GM12878 (cell line): ENCODE measurements around the gene PCSK2. TPM values are rescaled to one million over a fixed set of nuclear protein-coding genes. Genes with fewer than 3 reads are reported as not detected.

Experiments
- ATAC-seq: fragments of 200-7000 bp; cut with Tn5 transposase; 3 replicates; pipeline ENCODE4 v1.9.1; 2020; ENCODE audit warnings: mild to moderate bottlenecking, moderate library complexity
- BruUV-seq: library from RNA; stranded (reverse); fragments of 400-500 nt; replicated peaks from 2 replicates; lab custom pipeline; 2021; lab: Mats Ljungman, UMichigan
- CTCF ChIA-PET: fragments of 300-600 bp; sonication (Branson Sonifier 250); formaldehyde crosslinking; extraction: SDS; loops from one replicate; lab custom pipeline; 2021; ENCODE audit warnings: inconsistent platforms; lab: Yijun Ruan, JAX
- POLR2A ChIA-PET: fragments of 350-600 bp; formaldehyde crosslinking; extraction: SDS; loops from one replicate; lab custom pipeline; 2021; ENCODE audit warnings: inconsistent platforms; lab: Charles Lee
- RAD21 ChIA-PET: fragments of 300-600 bp; sonication (Branson Sonifier 250); formaldehyde crosslinking; loops from one replicate; lab custom pipeline; 2023; ENCODE audit warnings: antibody characterized with exemption; ENCODE audit not compliant: unreplicated experiment; lab: Charles Lee
- SMC1A ChIA-PET: fragments of 300-600 bp; sonication (Branson Sonifier 250); formaldehyde crosslinking; loops from one replicate; lab custom pipeline; 2023; ENCODE audit not compliant: unreplicated experiment, uncharacterized antibody; lab: Charles Lee
- DNase-seq: peaks from one replicate; pipeline ENCODE4 v3.0.0-alpha.2; 2011; ENCODE audit warnings: low read depth, low spot score
- FAIRE-seq: peaks from 3 replicates; lab custom pipeline; 2011; peaks lifted over from hg19 to GRCh38; lab: Jason Lieb, UNC
- H2AFZ ChIP-seq: 2 replicates; pipeline ENCODE4 v1.6.0; 2011; ENCODE audit warnings: low read depth, low read length, control low read depth; ENCODE audit not compliant: control insufficient read depth
- H3K27ac ChIP-seq: 2 replicates; pipeline ENCODE4 v1.5.1; 2011; ENCODE audit warnings: control low read depth; ENCODE audit not compliant: control insufficient read depth, insufficient read depth
- H3K27me3 ChIP-seq, 2 experiments: replicated peaks in 1 of 2; 2 replicates each; pipeline versions ENCODE4 v1.6.0 to v1.6.1; 2011; ENCODE audit warnings: low read length in 1 of 2; ENCODE audit not compliant: control insufficient read depth in 2 of 2, insufficient read depth in 2 of 2
- H3K36me3 ChIP-seq, 2 experiments: 2 replicates each; pipeline ENCODE4 v1.5.1; 2011; ENCODE audit warnings: low read length in 1 of 2; ENCODE audit not compliant: control insufficient read depth in 2 of 2, insufficient read depth in 2 of 2
- H3K4me1 ChIP-seq: 2 replicates; pipeline ENCODE4 v1.6.1; 2011; ENCODE audit warnings: mild to moderate bottlenecking, low read length, moderate library complexity, mixed read lengths; ENCODE audit not compliant: control insufficient read depth, insufficient read depth
- H3K4me2 ChIP-seq: 2 replicates; pipeline ENCODE4 v1.6.0; 2011; ENCODE audit warnings: control low read depth; ENCODE audit not compliant: control insufficient read depth, insufficient read depth
- H3K4me3 ChIP-seq: fragments of 200-600 bp; sonication (generic); 2 replicates; pipeline ENCODE4 v1.5.1; 2016
- H3K79me2 ChIP-seq: 2 replicates; pipeline ENCODE4 v1.6.0; 2011; ENCODE audit warnings: low read length; ENCODE audit not compliant: control insufficient read depth, insufficient read depth
- H3K9ac ChIP-seq: 2 replicates; pipeline ENCODE4 v1.8.0; 2011; ENCODE audit warnings: low read length, control low read depth, mixed read lengths; ENCODE audit not compliant: control insufficient read depth, insufficient read depth
- H3K9me3 ChIP-seq: replicated peaks from 3 replicates; pipeline ENCODE4 v1.5.1; 2011; ENCODE audit warnings: mild to moderate bottlenecking, low read length; ENCODE audit not compliant: control insufficient read depth, insufficient read depth
- H4K20me1 ChIP-seq: 2 replicates; pipeline ENCODE4 v1.6.0; 2011; ENCODE audit not compliant: control insufficient read depth, insufficient read depth
- BCL11A ChIP-seq: IDR thresholded peaks from 2 replicates; pipeline ENCODE4 v1.6.1; 2011; ENCODE audit warnings: low read depth, low read length
- DPF2 ChIP-seq: fragments of 450-650 bp; IDR thresholded peaks from 2 replicates; pipeline ENCODE4 v1.6.1; 2017; ENCODE audit warnings: mild to moderate bottlenecking
- EZH2 ChIP-seq: IDR thresholded peaks from 2 replicates; pipeline ENCODE4 v1.6.1; 2012; ENCODE audit warnings: low read depth, mild to moderate bottlenecking, control low read depth, inconsistent platforms, low read length, borderline replicate concordance; ENCODE audit not compliant: control insufficient read depth
- LARP7 ChIP-seq: fragments of 450-650 bp; IDR thresholded peaks from 2 replicates; pipeline ENCODE4 v1.6.1; 2017; ENCODE audit warnings: mild to moderate bottlenecking
- PBX3 ChIP-seq: IDR thresholded peaks from 2 replicates; pipeline ENCODE4 v1.6.1; 2011; ENCODE audit warnings: mild to moderate bottlenecking, low read depth, low read length, moderate library complexity; ENCODE audit not compliant: insufficient replicate concordance
- RAD51 ChIP-seq: fragments of 450-650 bp; IDR thresholded peaks from 2 replicates; pipeline ENCODE4 v1.6.1; 2016; ENCODE audit warnings: moderate library complexity, mild to moderate bottlenecking, inconsistent platforms
- RB1 ChIP-seq: fragments of 450-650 bp; formaldehyde crosslinking; IDR thresholded peaks from 2 replicates; pipeline ENCODE4 v1.6.1; 2017; ENCODE audit warnings: mild to moderate bottlenecking, borderline replicate concordance
- REST ChIP-seq: IDR thresholded peaks from 2 replicates; pipeline ENCODE4 v1.6.1; 2012; ENCODE audit warnings: mild to moderate bottlenecking, low read depth, low read length
- STAT1 ChIP-seq: fragments of 450-650 bp; conservative IDR thresholded peaks from 2 replicates; pipeline ENCODE4 v1.6.1; 2014; ENCODE audit warnings: antibody characterized with exemption, mild to moderate bottlenecking
- STAT3 ChIP-seq: IDR thresholded peaks from 2 replicates; pipeline ENCODE4 v1.6.1; 2011; ENCODE audit warnings: low read depth, low read length, improper control_type of control experiment
- TBL1XR1 ChIP-seq: IDR thresholded peaks from 2 replicates; pipeline ENCODE4 v1.6.1; 2012; ENCODE audit warnings: low read depth, low read length, improper control_type of control experiment
- ZZZ3 ChIP-seq: IDR thresholded peaks from 2 replicates; pipeline ENCODE4 v1.6.1; 2011; ENCODE audit warnings: low read depth; ENCODE audit not compliant: control insufficient read depth, insufficient read length
- WGBS: methylation state at CpG from one replicate; pipeline ENCODE4 v1.1.6; 2016; ENCODE audit warnings: low lambda C conversion rate; ENCODE audit not compliant: insufficient replicate concordance, insufficient coverage; ENCODE audit errors: missing lambda C conversion rate; 5-methylcytosine and 5-hydroxymethylcytosine counted together
- in situ Hi-C: fragments of 300-500 bp; cut with MboI; formaldehyde crosslinking; loops from 9 replicates; pipeline ENCODE4 v1.14.3; 2018; ENCODE audit warnings: mixed read lengths
- intact Hi-C: fragments of 100-400 bp; cut with micrococcal nuclease; formaldehyde crosslinking; loops from one replicate; pipeline ENCODE4 v1.14.2; 2022; ENCODE audit not compliant: unreplicated experiment
- polyA plus RNA-seq, 11 experiments: library from polyadenylated mRNA; depleted of rRNA in 4 of 11; unstranded in 6 of 11; stranded (reverse) in 5 of 11; fragments of >200 nt; fragmentation: Nextera tagmentation in 4 of 11; fragmentation: Illumina TruSeq in 1 of 11; extraction: Ambion mirVana in 4 of 11; extraction: Trizol in 1 of 11; gene quantifications; 1 replicate in 1 of 11; 2 replicates in 10 of 11; pipeline versions ENCODE4 v1.2.1 to v1.2.3, GENCODE V29; 2011 to 2016; ENCODE audit warnings: inconsistent platforms in 2 of 11, missing spikeins in 2 of 11, low read depth in 1 of 11
- total RNA-seq, 4 experiments: library from RNA; depleted of rRNA in 3 of 4; stranded (reverse); fragments of >200 nt in 3 of 4; fragmentation: Illumina TruSeq in 1 of 4; extraction: Trizol in 1 of 4; gene quantifications; 2 replicates each; pipeline versions ENCODE4 v1.2.1 to v1.2.3, GENCODE V29; 2013 to 2021
- TF ChIP-seq, protein P1 (sequence below): IDR thresholded peaks from 2 replicates; pipeline ENCODE4 v1.6.1; 2011; ENCODE audit warnings: low read depth, low read length, improper control_type of control experiment, borderline replicate concordance

PCSK2 gene
- total and polyA plus RNA-seq, 10 of the 15 experiments (the other 5 are each of a cell fraction or from before 2014, with no cell fraction given) = not detected

DNA sequence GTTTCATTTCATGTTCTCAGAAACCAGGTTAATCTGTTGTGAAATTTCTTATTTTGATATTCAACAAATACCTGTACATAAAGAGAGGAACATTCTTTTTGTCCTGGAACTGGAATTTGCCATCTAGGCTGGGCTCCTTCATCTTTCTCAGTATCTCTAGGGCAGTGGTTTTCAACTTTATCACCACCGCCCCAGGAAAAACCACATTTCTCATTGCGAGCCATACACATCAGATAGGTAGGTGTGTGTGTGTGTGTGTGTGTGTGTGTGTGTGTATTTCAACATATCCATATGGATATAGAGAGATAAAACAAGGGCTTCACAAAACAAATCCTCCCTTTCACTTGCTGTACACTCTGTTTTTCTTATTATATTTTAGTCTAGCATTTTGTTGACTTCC is 280.2 kb downstream of the PCSK2 start:
- POLR2A ChIA-PET = no interaction called here
- H3K4me1 ChIP-seq = peaks cover 3% of the 10 kb centered on the region
- no peaks in the 10 kb centered on the region for H3K27me3 ChIP-seq
- SMC1A ChIA-PET = no interaction called here
- no peak overlapping the region for H3K4me3 ChIP-seq
- H3K79me2 ChIP-seq = no peaks in the 10 kb centered on the region
- H3K27ac ChIP-seq = no peak overlapping the region
- WGBS = 43% methylated on average over 2 of the region's 2 CpGs
- intact Hi-C loops (loop anchor here (5.0 kb wide), 1 partner anchor 490 kb away; no protein-coding TSS in a partner anchor), in situ Hi-C loops (no loop called here)
- H2AFZ ChIP-seq = no peak overlapping the region
- no peaks in the 10 kb centered on the region for H3K36me3 ChIP-seq
- H3K4me2 ChIP-seq = no peak overlapping the region
- CTCF ChIA-PET = interaction anchor here (3.9 kb wide), 1 partner anchor 770 kb away, joined by 24 read pairs; no protein-coding TSS in a partner anchor
- no peaks in the 10 kb centered on the region for H3K9me3 ChIP-seq
- TF ChIP-seq, protein P1, sequence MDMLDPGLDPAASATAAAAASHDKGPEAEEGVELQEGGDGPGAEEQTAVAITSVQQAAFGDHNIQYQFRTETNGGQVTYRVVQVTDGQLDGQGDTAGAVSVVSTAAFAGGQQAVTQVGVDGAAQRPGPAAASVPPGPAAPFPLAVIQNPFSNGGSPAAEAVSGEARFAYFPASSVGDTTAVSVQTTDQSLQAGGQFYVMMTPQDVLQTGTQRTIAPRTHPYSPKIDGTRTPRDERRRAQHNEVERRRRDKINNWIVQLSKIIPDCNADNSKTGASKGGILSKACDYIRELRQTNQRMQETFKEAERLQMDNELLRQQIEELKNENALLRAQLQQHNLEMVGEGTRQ = no peak
- TF ChIP-seq STAT1 (no peak), PBX3 (no peak), LARP7 (no peak)
- RAD21 ChIA-PET = interaction anchor here (2.4 kb wide), 1 partner anchor 431 kb away, joined by 20 read pairs; no protein-coding TSS in a partner anchor
- ATAC-seq = no peak
- no peak overlapping the region for H3K9ac ChIP-seq
- BruUV-seq = no TSS peak
- no peak for FAIRE-seq
- no peaks in the 10 kb centered on the region for H4K20me1 ChIP-seq
- DNase-seq = no peak

DNA sequence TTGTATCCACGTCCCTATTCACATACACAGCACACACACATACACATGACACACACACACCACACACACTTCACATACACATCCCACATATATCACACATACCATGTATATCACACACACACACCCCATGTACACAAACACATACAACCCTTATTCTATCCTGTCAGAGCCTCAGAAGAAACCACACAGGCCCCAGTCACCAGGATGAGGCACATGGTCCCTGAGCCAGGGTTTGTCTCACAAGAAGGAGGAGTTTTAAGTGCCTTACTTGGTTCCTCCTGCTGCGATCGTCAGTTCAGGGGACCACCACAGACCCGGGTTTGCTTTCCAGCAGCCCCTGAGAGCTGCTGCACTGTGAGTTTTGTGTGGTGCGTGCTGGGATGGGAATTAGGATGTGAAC is 280.7 kb downstream of the PCSK2 start:
- H4K20me1 ChIP-seq = no peaks in the 10 kb centered on the region
- no peaks in the 10 kb centered on the region for H3K36me3 ChIP-seq
- ChIA-PET POLR2A (no interaction called here), SMC1A (no interaction called here), RAD21 (no interaction called here), CTCF (no interaction called here)
- FAIRE-seq (no peak), DNase-seq (no peak), ATAC-seq (no peak)
- no peak overlapping the region for H3K4me2 ChIP-seq
- in situ Hi-C loops = no loop called here
- no peak overlapping the region for H2AFZ ChIP-seq
- peaks cover 3% of the 10 kb centered on the region for H3K4me1 ChIP-seq
- no peaks in the 10 kb centered on the region for H3K79me2 ChIP-seq
- no TSS peak for BruUV-seq
- no peaks in the 10 kb centered on the region for H3K27me3 ChIP-seq
- H3K4me3 ChIP-seq = no peak overlapping the region
- no peak overlapping the region for H3K9ac ChIP-seq
- WGBS = 29% methylated on average over 5 of the region's 5 CpGs
- H3K27ac ChIP-seq = no peak overlapping the region
- no peaks in the 10 kb centered on the region for H3K9me3 ChIP-seq
- intact Hi-C loops = loop anchor here (5.0 kb wide), 1 partner anchor 490 kb away; no protein-coding TSS in a partner anchor
- TF ChIP-seq RB1 (no peak), ZZZ3 (no peak), RAD51 (no peak), DPF2 (no peak), BCL11A (no peak), TBL1XR1 (no peak), STAT3 (no peak), EZH2 (no peak), REST (no peak)
